HepG2 (cell line): ENCODE measurements around the gene SMIM36. TPM values are rescaled to one million over a fixed set of nuclear protein-coding genes. Genes with fewer than 3 reads are reported as not detected.
A peak's percentile ranks its signal among the peaks of the same experiment; 100 is the strongest.

Source experiments
- ATRX ChIP-seq: sonication (generic); formaldehyde crosslinking; IDR thresholded peaks from 2 replicates; pipeline ENCODE4 v1.4.0; 2020; ENCODE audit warnings: missing genetic modification reagents, borderline replicate concordance
- CCAR2 ChIP-seq: fragments of 200-400 bp; formaldehyde crosslinking; optimal IDR thresholded peaks from 2 replicates; pipeline ENCODE3; 2018; ENCODE audit warnings: low read depth, mild to moderate bottlenecking, low read length, moderate library complexity
- CEBPB ChIP-seq: IDR thresholded peaks from 2 replicates; pipeline ENCODE4 v1.6.1; 2011; ENCODE audit warnings: low read depth, low read length, improper control_type of control experiment, borderline replicate concordance
- EED ChIP-seq: sonication (generic); formaldehyde crosslinking; IDR thresholded peaks from 2 replicates; pipeline ENCODE4 v1.5.0; 2020; ENCODE audit warnings: mild to moderate bottlenecking, missing genetic modification reagents
- ELF4 ChIP-seq: sonication (generic); formaldehyde crosslinking; IDR thresholded peaks from 2 replicates; pipeline ENCODE4 v1.5.0; 2020; ENCODE audit warnings: missing genetic modification reagents, mild to moderate bottlenecking, moderate library complexity, borderline replicate concordance
- FOXM1 ChIP-seq: sonication (generic); formaldehyde crosslinking; IDR thresholded peaks from 2 replicates; pipeline ENCODE4 v1.5.0; 2020; ENCODE audit warnings: missing genetic modification reagents
- GFI1 ChIP-seq: sonication (generic); formaldehyde crosslinking; IDR thresholded peaks from 2 replicates; pipeline ENCODE4 v1.5.0; 2020; ENCODE audit warnings: missing genetic modification reagents, mild to moderate bottlenecking, borderline replicate concordance
- HOXA5 ChIP-seq: sonication (generic); formaldehyde crosslinking; IDR thresholded peaks from 2 replicates; pipeline ENCODE4 v1.4.0; 2020; ENCODE audit warnings: missing genetic modification reagents
- IKZF1 ChIP-seq: fragments of 450-650 bp; IDR thresholded peaks from 2 replicates; pipeline ENCODE4 v1.7.1; 2016
- KDM2A ChIP-seq: sonication (generic); formaldehyde crosslinking; IDR thresholded peaks from 2 replicates; pipeline ENCODE4 v1.4.0; 2020; ENCODE audit warnings: low read depth, missing genetic modification reagents, borderline replicate concordance
- KDM3A ChIP-seq: IDR thresholded peaks from 2 replicates; pipeline ENCODE4 v1.6.1; 2018; ENCODE audit warnings: low read depth, missing compliant biosample characterization
- MEF2D ChIP-seq: sonication (generic); formaldehyde crosslinking; IDR thresholded peaks from 2 replicates; pipeline ENCODE4 v1.5.1; 2020; ENCODE audit warnings: mild to moderate bottlenecking, missing genetic modification reagents
- MEIS1 ChIP-seq: sonication (generic); formaldehyde crosslinking; IDR thresholded peaks from 2 replicates; pipeline ENCODE4 v1.9.0; 2021; ENCODE audit warnings: mild to moderate bottlenecking, missing genetic modification reagents, moderate library complexity, borderline replicate concordance
- MIER2 ChIP-seq: IDR thresholded peaks from 2 replicates; pipeline ENCODE4 v1.6.1; 2016; ENCODE audit warnings: missing biosample characterization, missing genetic modification reagents
- NR2F6 ChIP-seq, 2 experiments: IDR thresholded peaks; 2 replicates each; pipeline ENCODE4 v1.6.1; 2016; ENCODE audit warnings: antibody characterized with exemption in 1 of 2, mild to moderate bottlenecking in 1 of 2
- SALL2 ChIP-seq: sonication (generic); formaldehyde crosslinking; IDR thresholded peaks from 2 replicates; pipeline ENCODE4 v1.8.1; 2023; ENCODE audit warnings: mild to moderate bottlenecking, missing genetic modification reagents, inconsistent platforms
- ZBTB42 ChIP-seq: sonication (generic); formaldehyde crosslinking; IDR thresholded peaks from 2 replicates; pipeline ENCODE4 v1.5.0; 2020; ENCODE audit warnings: mild to moderate bottlenecking, missing genetic modification reagents
- ZBTB44 ChIP-seq: sonication (generic); formaldehyde crosslinking; IDR thresholded peaks from 2 replicates; pipeline ENCODE4 v1.4.0; 2020; ENCODE audit warnings: missing genetic modification reagents
- ZC3H13 ChIP-seq: sonication (generic); formaldehyde crosslinking; IDR thresholded peaks from 2 replicates; pipeline ENCODE4 v1.8.1; 2023; ENCODE audit warnings: mild to moderate bottlenecking, missing genetic modification reagents, moderate library complexity
- ZFAT ChIP-seq: sonication (generic); formaldehyde crosslinking; conservative IDR thresholded peaks from 2 replicates; pipeline ENCODE4 v1.8.1; 2023; ENCODE audit warnings: missing genetic modification reagents, inconsistent platforms
- ZFX ChIP-seq: sonication (generic); formaldehyde crosslinking; IDR thresholded peaks from 2 replicates; pipeline ENCODE4 v1.4.0; 2020; ENCODE audit warnings: mild to moderate bottlenecking, low read depth, missing genetic modification reagents, moderate library complexity
- ZMAT3 ChIP-seq: sonication (generic); formaldehyde crosslinking; conservative IDR thresholded peaks from 2 replicates; pipeline ENCODE4 v1.7.0; 2021; ENCODE audit warnings: missing genetic modification reagents
- ZNF101 ChIP-seq: sonication (generic); formaldehyde crosslinking; IDR thresholded peaks from 2 replicates; pipeline ENCODE4 v1.4.0; 2020; ENCODE audit warnings: mild to moderate bottlenecking, low read depth, missing genetic modification reagents, borderline replicate concordance
- ZNF543 ChIP-seq: sonication (generic); formaldehyde crosslinking; IDR thresholded peaks from 2 replicates; pipeline ENCODE4 v1.4.0; 2020; ENCODE audit warnings: mild to moderate bottlenecking, missing genetic modification reagents
- ZNF576 ChIP-seq: sonication (generic); formaldehyde crosslinking; IDR thresholded peaks from 2 replicates; pipeline ENCODE4 v1.4.0; 2020; ENCODE audit warnings: mild to moderate bottlenecking, missing genetic modification reagents
- ZNF598 ChIP-seq: sonication (generic); formaldehyde crosslinking; IDR thresholded peaks from 2 replicates; pipeline ENCODE4 v1.5.1; 2020; ENCODE audit warnings: mild to moderate bottlenecking, missing genetic modification reagents, borderline replicate concordance
- ZNF607 ChIP-seq: sonication (generic); formaldehyde crosslinking; IDR thresholded peaks from 2 replicates; pipeline ENCODE4 v1.5.1; 2020; ENCODE audit warnings: missing genetic modification reagents, mild to moderate bottlenecking, borderline replicate concordance
- ZSCAN25 ChIP-seq: sonication (generic); formaldehyde crosslinking; IDR thresholded peaks from 2 replicates; pipeline ENCODE4 v1.8.0; 2022; ENCODE audit warnings: mild to moderate bottlenecking, missing genetic modification reagents
- polyA plus RNA-seq, 8 experiments: library from polyadenylated mRNA; depleted of rRNA in 3 of 8; stranded (reverse) in 7 of 8; unstranded in 1 of 8; fragments of >200 nt; fragmentation: Illumina TruSeq in 4 of 8; extraction: Trizol in 4 of 8; gene quantifications; 2 replicates each; pipeline versions ENCODE4 v1.2.1 to v1.2.3, GENCODE V29; 2011 to 2016; ENCODE audit warnings: low read depth in 4 of 8, missing spikeins in 1 of 8, mixed read lengths in 1 of 8; ENCODE audit not compliant: insufficient read depth in 1 of 8
- total RNA-seq, 5 experiments: library from RNA; depleted of rRNA; stranded (reverse); fragments of >200 nt; fragmentation: Illumina TruSeq; extraction: Trizol; gene quantifications; 2 replicates each; pipeline ENCODE4 v1.2.3, GENCODE V29; 2016; ENCODE audit warnings: low read depth in 1 of 5
- TF ChIP-seq, protein P1 (sequence below): sonication (generic); formaldehyde crosslinking; conservative IDR thresholded peaks from 2 replicates; pipeline ENCODE4 v1.4.0; 2020; ENCODE audit warnings: missing genetic modification reagents

Gene SMIM36
- total and polyA plus RNA-seq, 2 of the 13 experiments (the other 11 are each of a cell fraction or from before 2014, with no cell fraction given): not detected

GRCh38 chr17:55452139-55452790 lies 59.0 kb downstream of the SMIM36 start (continued):
- TF ChIP-seq KDM3A (CRISPR knock-in tag): no peak
- TF ChIP-seq MEF2D (CRISPR knock-in tag): no peak
- TF ChIP-seq CEBPB: no peak
- no peak for TF ChIP-seq ZMAT3 (CRISPR knock-in tag)
- no peak for TF ChIP-seq MEIS1 (CRISPR knock-in tag)
- TF ChIP-seq ZNF598 (CRISPR knock-in tag): no peak
- TF ChIP-seq FOXM1 (CRISPR knock-in tag): no peak
- TF ChIP-seq MIER2 (CRISPR knock-in tag): peak; percentile 49; the same call in 1 of the 2 replicates
- no peak for TF ChIP-seq ZC3H13 (CRISPR knock-in tag)
- no peak for TF ChIP-seq ZBTB42 (CRISPR knock-in tag)
- no peak for TF ChIP-seq GFI1
- no peak for TF ChIP-seq ELF4 (CRISPR knock-in tag)
- TF ChIP-seq ZBTB44 (CRISPR knock-in tag): 0 out of 2 replicates have a peak, but pooled peaks have one; percentile 53
- no peak for TF ChIP-seq IKZF1
- no peak for TF ChIP-seq ZFAT (CRISPR knock-in tag)
- no peak for TF ChIP-seq EED
- TF ChIP-seq ZNF576 (CRISPR knock-in tag): no peak
- no peak for TF ChIP-seq CCAR2
- TF ChIP-seq SALL2 (CRISPR knock-in tag): no peak
- no peak for TF ChIP-seq ZNF101 (CRISPR knock-in tag)
- TF ChIP-seq NR2F6 (IDR thresholded peaks at IDR 0.05): peak; percentile 63
- peak; percentile 84 for TF ChIP-seq NR2F6 (CRISPR knock-in tag; IDR thresholded peaks at IDR 0.05)
- TF ChIP-seq ZNF607 (CRISPR knock-in tag): no peak
- TF ChIP-seq ZNF543 (CRISPR knock-in tag): no peak
- no peak for TF ChIP-seq HOXA5 (CRISPR knock-in tag)
- no peak for TF ChIP-seq ATRX (CRISPR knock-in tag)
- no peak for TF ChIP-seq ZFX
- no peak; the same call in 1 of the 2 replicates for TF ChIP-seq ZSCAN25 (CRISPR knock-in tag)
- TF ChIP-seq, protein P1, sequence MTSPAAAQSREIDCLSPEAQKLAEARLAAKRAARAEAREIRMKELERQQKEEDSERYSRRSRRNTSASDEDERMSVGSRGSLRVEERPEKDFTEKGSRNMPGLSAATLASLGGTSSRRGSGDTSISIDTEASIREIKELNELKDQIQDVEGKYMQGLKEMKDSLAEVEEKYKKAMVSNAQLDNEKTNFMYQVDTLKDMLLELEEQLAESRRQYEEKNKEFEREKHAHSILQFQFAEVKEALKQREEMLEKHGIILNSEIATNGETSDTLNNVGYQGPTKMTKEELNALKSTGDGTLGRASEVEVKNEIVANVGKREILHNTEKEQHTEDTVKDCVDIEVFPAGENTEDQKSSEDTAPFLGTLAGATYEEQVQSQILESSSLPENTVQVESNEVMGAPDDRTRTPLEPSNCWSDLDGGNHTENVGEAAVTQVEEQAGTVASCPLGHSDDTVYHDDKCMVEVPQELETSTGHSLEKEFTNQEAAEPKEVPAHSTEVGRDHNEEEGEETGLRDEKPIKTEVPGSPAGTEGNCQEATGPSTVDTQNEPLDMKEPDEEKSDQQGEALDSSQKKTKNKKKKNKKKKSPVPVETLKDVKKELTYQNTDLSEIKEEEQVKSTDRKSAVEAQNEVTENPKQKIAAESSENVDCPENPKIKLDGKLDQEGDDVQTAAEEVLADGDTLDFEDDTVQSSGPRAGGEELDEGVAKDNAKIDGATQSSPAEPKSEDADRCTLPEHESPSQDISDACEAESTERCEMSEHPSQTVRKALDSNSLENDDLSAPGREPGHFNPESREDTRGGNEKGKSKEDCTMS: 0 out of 2 replicates have a peak, but pooled peaks have one; percentile 16
- TF ChIP-seq KDM2A: 0 out of 2 replicates have a peak, but pooled peaks have one; percentile 34
